ENCODE data around the gene CBFA2T2. TPM values are rescaled to one million over a fixed set of nuclear protein-coding genes. Genes with fewer than 3 reads are reported as not detected.

Gene CBFA2T2
- total and polyA plus RNA-seq, 10 of the 15 experiments (the other 5 are each of a cell fraction or from before 2014, with no cell fraction given) = 0.61 to 8.6 (median 5.5) TPM

- no peak for TF ChIP-seq ZBTB40 (IDR thresholded peaks at IDR 0.05; ENCODE audit: borderline replicate concordance)
Observed at GRCh38 chr20:33441142-33441955, 48.5 kb upstream of the CBFA2T2 start (continued).

GRCh38 chr20:33442136-33443005 is 47.5 kb upstream of the CBFA2T2 start:
- WGBS (ENCODE audit: insufficient coverage, insufficient replicate concordance, low lambda C conversion rate, missing lambda C conversion rate) = 56% methylated on average over 9 of the region's 9 CpGs
- ChIA-PET RAD21 (ENCODE audit: unreplicated experiment) (interaction anchor here (1.1 kb wide), 1 partner anchor 48 kb away, joined by 3 read pairs; the partner anchor contains the start of gene CBFA2T2), CTCF (no interaction called here), SMC1A (ENCODE audit: uncharacterized antibody, unreplicated experiment) (no interaction called here), POLR2A (interaction anchor here (0.5 kb wide), 1 partner anchor 45 kb away, joined by 4 read pairs; no protein-coding TSS in a partner anchor)
- no peak for TF ChIP-seq KDM1A (IDR thresholded peaks at IDR 0.05; ENCODE audit: borderline replicate concordance)
- no peak for TF ChIP-seq SMARCA5 (IDR thresholded peaks at IDR 0.05)
- FAIRE-seq (no peak), ATAC-seq (no peak), DNase-seq (ENCODE audit: low read depth, low spot score) (no peak)
- H3K79me2 ChIP-seq (ENCODE audit: control insufficient read depth, insufficient read depth, low read length) = no peaks in the 10 kb centered on the region
- H3K36me3 ChIP-seq (ENCODE audit: control insufficient read depth in 2 of 2, insufficient read depth in 2 of 2, low read length in 1 of 2) = no peaks in the 10 kb centered on the region
- 0 out of 2 replicates have a peak overlapping the region, but pooled peaks have one; percentile 77 for H3K4me3 ChIP-seq
- H3K9ac ChIP-seq (ENCODE audit: control insufficient read depth, insufficient read depth, low read length) = peak overlapping the region; percentile 27; the same call in 1 of the 2 replicates
- in situ Hi-C loops (cut with MboI) = no loop called here
- H2AFZ ChIP-seq (ENCODE audit: control insufficient read depth, low read depth, low read length) = no peak overlapping the region
- no peaks in the 10 kb centered on the region for H4K20me1 ChIP-seq (ENCODE audit: control insufficient read depth, insufficient read depth)
- peak overlapping the region; percentile 93 for H3K4me2 ChIP-seq (ENCODE audit: control insufficient read depth, insufficient read depth)
- no peaks in the 10 kb centered on the region for H3K9me3 ChIP-seq (replicated peaks; ENCODE audit: control insufficient read depth, insufficient read depth, low read length)
- no peaks in the 10 kb centered on the region; a peak in 1 of 4 replicates for H3K27me3 ChIP-seq (replicated peaks in 1 of 2; ENCODE audit: control insufficient read depth in 2 of 2, insufficient read depth in 2 of 2, low read length in 1 of 2)
- intact Hi-C loops (cut with micrococcal nuclease; ENCODE audit: unreplicated experiment) = no loop called here
- peaks cover 26% of the 10 kb centered on the region for H3K4me1 ChIP-seq (ENCODE audit: control insufficient read depth, insufficient read depth, low read length)
- BruUV-seq (replicated peaks) = no TSS peak
- H3K27ac ChIP-seq (ENCODE audit: control insufficient read depth, insufficient read depth) = no peak overlapping the region
